Type B pancreatic cell (in vitro differentiated cells): ENCODE measurements around the gene OR5H1. TPM values are rescaled to one million over a fixed set of nuclear protein-coding genes. Genes with fewer than 3 reads are reported as not detected.
"Not testable (repeated sequence)": the region's sequence is repeated elsewhere in the genome, so short reads cannot be mapped to it uniquely, and the experiment has no call there.

Experiments used
- DNase-seq: peaks from one replicate; pipeline ENCODE4 v3.0.0; 2021; ENCODE audit warnings: mixed read lengths; ENCODE audit not compliant: unreplicated experiment; ENCODE audit errors: extremely low spot score
- H3K27ac Mint-ChIP-seq: 2 replicates; pipeline ENCODE4 v1.8.0; 2021; ENCODE audit warnings: mild to moderate bottlenecking, mixed read lengths
- H3K27me3 Mint-ChIP-seq: 2 replicates; pipeline ENCODE4 v1.8.0; 2021; ENCODE audit warnings: mixed read lengths
- H3K36me3 Mint-ChIP-seq: 2 replicates; pipeline ENCODE4 v1.8.0; 2021; ENCODE audit warnings: mixed read lengths
- H3K4me1 Mint-ChIP-seq: one replicate; pipeline ENCODE4 v1.8.0; 2021; ENCODE audit warnings: mixed read lengths; ENCODE audit not compliant: unreplicated experiment
- H3K4me3 Mint-ChIP-seq: 2 replicates; pipeline ENCODE4 v1.8.0; 2021; ENCODE audit warnings: mild to moderate bottlenecking, mixed read lengths
- H3K9me3 Mint-ChIP-seq: 2 replicates; pipeline ENCODE4 v1.8.0; 2021; ENCODE audit warnings: mixed read lengths
- CTCF ChIP-seq: fragments of 200-600 bp; sonication (generic); conservative IDR thresholded peaks from 2 replicates; pipeline ENCODE4 v1.5.0; 2021; ENCODE audit warnings: antibody characterized with exemption, mild to moderate bottlenecking
- total RNA-seq: library from RNA; stranded (reverse); gene quantifications from 2 replicates; pipeline ENCODE4 v1.2.1, GENCODE V29; 2021; ENCODE audit warnings: low replicate concordance

OR5H1 gene
- total RNA-seq, 1 donor from 2014 or later, result not detected

- Mint-ChIP-seq H3K4me3 (no peak overlapping the region), H3K27ac (no peak overlapping the region), H3K36me3 (no peaks in the 10 kb centered on the region), H3K27me3 (no peaks in the 10 kb centered on the region), H3K9me3 (no peaks in the 10 kb centered on the region), H3K4me1 (peaks cover 10% of the 10 kb centered on the region)
- no peak for TF ChIP-seq CTCF
- DNase-seq, result no peak
Measured at GRCh38 chr3:98109807-98110549, 20.5 kb upstream of the OR5H1 start.

GRCh38 chr3:98110550-98110908 lies 20.0 kb upstream of the OR5H1 start:
- Mint-ChIP-seq H3K4me3 (no peak overlapping the region), H3K9me3 (no peaks in the 10 kb centered on the region), H3K27me3 (no peaks in the 10 kb centered on the region), H3K27ac (no peak overlapping the region), H3K4me1 (peaks cover 10% of the 10 kb centered on the region), H3K36me3 (no peaks in the 10 kb centered on the region)
- no peak for TF ChIP-seq CTCF
- no peak for DNase-seq

- TF ChIP-seq CTCF, result no peak
- no peak overlapping the region for H3K4me3 Mint-ChIP-seq
- peaks cover 10% of the 10 kb centered on the region for H3K4me1 Mint-ChIP-seq
- no peaks in the 10 kb centered on the region for H3K9me3 Mint-ChIP-seq
- H3K27me3 Mint-ChIP-seq, result no peaks in the 10 kb centered on the region
- no peak overlapping the region for H3K27ac Mint-ChIP-seq
- no peaks in the 10 kb centered on the region for H3K36me3 Mint-ChIP-seq
- no peak for DNase-seq
Measured at GRCh38 chr3:98114264-98114663, 16.3 kb upstream of the OR5H1 start.

- no peaks in the 10 kb centered on the region for H3K27me3 Mint-ChIP-seq
- H3K9me3 Mint-ChIP-seq, result no peaks in the 10 kb centered on the region
- H3K4me1 Mint-ChIP-seq, result no peaks in the 10 kb centered on the region
- no peaks in the 10 kb centered on the region for H3K36me3 Mint-ChIP-seq
- no peak for TF ChIP-seq CTCF
- no peak for DNase-seq
- no peak overlapping the region for H3K27ac Mint-ChIP-seq
- H3K4me3 Mint-ChIP-seq, result no peak overlapping the region
Measured at GRCh38 chr3:98115717-98116116, 14.8 kb upstream of the OR5H1 start.

GRCh38 chr3:98136631-98137030 lies 6.1 kb downstream of the OR5H1 start:
- H3K27ac Mint-ChIP-seq, result no peak overlapping the region

GRCh38 chr3:98137826-98138557 lies 7.5 kb downstream of the OR5H1 start:
- H3K9me3 Mint-ChIP-seq, H3K27ac Mint-ChIP-seq, DNase-seq, H3K4me3 Mint-ChIP-seq, H3K36me3 Mint-ChIP-seq, H3K27me3 Mint-ChIP-seq, H3K4me1 Mint-ChIP-seq: not testable (repeated sequence)

More at GRCh38 chr3:98136631-98137030, 6.1 kb downstream of the OR5H1 start:
- TF ChIP-seq CTCF, result no peak
- Mint-ChIP-seq H3K36me3 (no peaks in the 10 kb centered on the region), H3K4me3 (no peak overlapping the region), H3K9me3 (no peaks in the 10 kb centered on the region), H3K4me1 (no peaks in the 10 kb centered on the region), H3K27me3 (peaks cover 4% of the 10 kb centered on the region)
- no peak for DNase-seq
